ENCODE data around the gene TOR4A.

Gene TOR4A

GRCh38 chr9:137309368-137310188, 32.1 kb downstream of the TOR4A start:
- DNase-seq, result no peak

- DNase-seq, result no peak
Observed at GRCh38 chr9:137310189-137311052, 32.9 kb downstream of the TOR4A start.

- DNase-seq, result no peak
Observed at GRCh38 chr9:137311171-137311985, 33.9 kb downstream of the TOR4A start.

GRCh38 chr9:137311986-137312851, 34.7 kb downstream of the TOR4A start:
- DNase-seq, result no peak

GRCh38 chr9:137312852-137313325, 35.4 kb downstream of the TOR4A start:
- no peak for DNase-seq

- no peak for DNase-seq
Observed at GRCh38 chr9:137313326-137313936, 35.9 kb downstream of the TOR4A start.

- no peak for DNase-seq
Observed at GRCh38 chr9:137313956-137314560, 36.5 kb downstream of the TOR4A start.

- no peak for DNase-seq
Observed at GRCh38 chr9:137314561-137315560, 37.3 kb downstream of the TOR4A start.

- no peak for DNase-seq
Observed at GRCh38 chr9:137315581-137316011, 38.1 kb downstream of the TOR4A start.

GRCh38 chr9:137316012-137316981, 38.8 kb downstream of the TOR4A start:
- no peak for DNase-seq

GRCh38 chr9:137317021-137317717, 39.6 kb downstream of the TOR4A start:
- DNase-seq, result no peak

GRCh38 chr9:137317718-137318511, 40.4 kb downstream of the TOR4A start:
- DNase-seq, result no peak

GRCh38 chr9:137318602-137319001, 41.1 kb downstream of the TOR4A start:
- DNase-seq, result no peak

- DNase-seq, result no peak
Observed at GRCh38 chr9:137319011-137319738, 41.6 kb downstream of the TOR4A start.

- no peak for DNase-seq
Observed at GRCh38 chr9:137319739-137320551, 42.4 kb downstream of the TOR4A start.
